ENCODE measurements around the gene MYMX. TPM values are rescaled to one million over a fixed set of nuclear protein-coding genes. Genes with fewer than 3 reads are reported as not detected.

Gene MYMX
- total and polyA plus RNA-seq, 2 of the 13 experiments (the other 11 are each of a cell fraction or from before 2014, with no cell fraction given), result not detected

- no peak overlapping the region for H3K27ac ChIP-seq (ENCODE audit: extremely low read length, insufficient read depth, low read length)
- POLR2A ChIA-PET, result interaction anchor here (0.8 to 6.0 kb wide), 11 partner anchors 9 to 625 kb away, joined by 3 to 264 read pairs (median 4); partner anchors contain the start of genes AARS2, GTPBP2, HSP90AB1 and MRPL14
- in situ Hi-C loops (cut with HindIII; ENCODE audit: extremely low pct_ligation_motif_present, low pct_unique_long_range_greater_than_20kb), result no loop called here
- TF ChIP-seq DZIP1 (CRISPR knock-in tag; IDR thresholded peaks at IDR 0.05) (no peak), ZNF740 (CRISPR knock-in tag; IDR thresholded peaks at IDR 0.05) (no peak), RBFOX2 (IDR thresholded peaks at IDR 0.05; ENCODE audit: low read depth, low read length) (peak; percentile 63), ZNF784 (CRISPR knock-in tag; IDR thresholded peaks at IDR 0.05; ENCODE audit: borderline replicate concordance) (0 out of 2 replicates have a peak, but pooled peaks have one; percentile 23), EP300 (IDR thresholded peaks at IDR 0.05; ENCODE audit: low read depth in 2 of 2, low read length in 2 of 2) (no peak), EP300 (CRISPR knock-in tag; IDR thresholded peaks at IDR 0.05; ENCODE audit: borderline replicate concordance) (no peak), XBP1 (CRISPR knock-in tag; IDR thresholded peaks at IDR 0.05) (no peak), ZNF317 (CRISPR knock-in tag; IDR thresholded peaks at IDR 0.05) (0 out of 2 replicates have a peak, but pooled peaks have one; percentile 28), RBM39 (IDR thresholded peaks at IDR 0.05; ENCODE audit: low read depth, low read length, poor library complexity, severe bottlenecking) (peak; percentile 68), ZC3H4 (CRISPR knock-in tag; IDR thresholded peaks at IDR 0.05; ENCODE audit: borderline replicate concordance) (peak; percentile 93; the same call in 1 of the 2 replicates), ZNF256 (CRISPR knock-in tag; conservative IDR thresholded peaks at IDR 0.05) (no peak), ZNF570 (CRISPR knock-in tag; IDR thresholded peaks at IDR 0.05; ENCODE audit: borderline replicate concordance) (no peak), NFE2 (CRISPR knock-in tag; IDR thresholded peaks at IDR 0.05) (no peak), ZNF710 (CRISPR knock-in tag; IDR thresholded peaks at IDR 0.05; ENCODE audit: borderline replicate concordance) (0 out of 2 replicates have a peak, but pooled peaks have one; percentile 47), ZC3H13 (CRISPR knock-in tag; IDR thresholded peaks at IDR 0.05) (peak; percentile 54), POLR2AphosphoS5 (IDR thresholded peaks at IDR 0.05; ENCODE audit: low read depth, low read length) (peak; percentile 61)
These were observed 37.7 kb downstream of the MYMX start for GRCh38 chr6:44254191-44255104.

More at GRCh38 chr6:44254191-44255104, 37.7 kb downstream of the MYMX start:
- intact Hi-C loops (cut with micrococcal nuclease; ENCODE audit: unreplicated experiment), result loop anchor here (5.0 kb wide), 1 partner anchor 157 kb away; no protein-coding TSS in a partner anchor
- peak; percentile 0; the same call in 1 of the 3 replicates for ATAC-seq
- no peaks in the 10 kb centered on the region for H3K9me3 ChIP-seq (ENCODE audit: low read length)
- H3K4me2 ChIP-seq (ENCODE audit: low read depth, low read length), result peak overlapping the region; percentile 8; the same call in 1 of the 2 replicates
- no peaks in the 10 kb centered on the region; a peak in 1 of 5 replicates for H3K27me3 ChIP-seq (ENCODE audit: control insufficient read depth in 1 of 2, insufficient read depth in 2 of 2, low read length in 2 of 2)
- no peak overlapping the region; a peak in 1 of 6 replicates for H3K4me3 ChIP-seq (replicated peaks in 1 of 3; ENCODE audit: insufficient read depth in 1 of 3, low read depth in 2 of 3, low read length in 3 of 3)
- 93% methylated on average over 12 of the region's 12 CpGs for WGBS (ENCODE audit: low lambda C conversion rate)
- H3K4me1 ChIP-seq (ENCODE audit: insufficient read depth, low read length), result peaks cover 78% of the 10 kb centered on the region
- peaks cover 70% of the 10 kb centered on the region for H4K20me1 ChIP-seq (ENCODE audit: insufficient read depth, low read length)
- CTCF ChIA-PET (ENCODE audit: low intra/inter-chr PET ratio, low total read pairs), result interaction anchor here (0.7 to 2.0 kb wide), 3 partner anchors 33 to 158 kb away, joined by 3 to 5 read pairs (median 3); no protein-coding TSS in a partner anchor
- no TSS peak for BruUV-seq (replicated peaks)
- no peak for FAIRE-seq
- no peak overlapping the region for H3K9ac ChIP-seq (ENCODE audit: insufficient read depth, low read depth, low read length)
- H3K79me2 ChIP-seq (ENCODE audit: insufficient read depth, low read length), result peaks cover 39% of the 10 kb centered on the region
- no peak for DNase-seq (ENCODE audit: low spot score)
- H3K36me3 ChIP-seq (replicated peaks in 1 of 2; ENCODE audit: control insufficient read depth in 1 of 2, insufficient read depth in 2 of 2, low read length in 2 of 2), result peaks cover 40 to 63% of the 10 kb centered on the region in 2 experiments
- no peak overlapping the region for H2AFZ ChIP-seq (ENCODE audit: low read length)
